H1 (cell line): Measurements from ENCODE around the gene SESN1. TPM values are rescaled to one million over a fixed set of nuclear protein-coding genes. Genes with fewer than 3 reads are reported as not detected.

ENCODE experiments used
- CEBPB ChIP-seq: IDR thresholded peaks from 2 replicates; pipeline ENCODE4 v1.6.1; 2012; ENCODE audit warnings: low read depth, low read length
- CHD7 ChIP-seq: fragments of 300-600 bp; sonication (generic); IDR thresholded peaks from 2 replicates; pipeline ENCODE4 v1.7.1; 2012; ENCODE audit warnings: low read length, moderate library complexity, mild to moderate bottlenecking, inconsistent platforms; ENCODE audit not compliant: insufficient replicate concordance
- NRF1 ChIP-seq: IDR thresholded peaks from 2 replicates; pipeline ENCODE4 v1.6.1; 2011; ENCODE audit warnings: mild to moderate bottlenecking, low read depth, low read length, improper control_type of control experiment
- TBP ChIP-seq: IDR thresholded peaks from 2 replicates; pipeline ENCODE4 v1.6.1; 2011; ENCODE audit warnings: low read depth, low read length, improper control_type of control experiment
- TCF12 ChIP-seq: IDR thresholded peaks from 2 replicates; pipeline ENCODE4 v1.6.1; 2011; ENCODE audit warnings: low read depth, mild to moderate bottlenecking, low read length
- polyA plus RNA-seq, 7 experiments: library from polyadenylated mRNA; depleted of rRNA in 3 of 7; stranded (reverse) in 5 of 7; unstranded in 2 of 7; fragments of >200 nt in 5 of 7; fragments of 200-250 nt in 2 of 7; gene quantifications; 1 replicate in 5 of 7; 2 replicates in 1 of 7; 4 replicates in 1 of 7; pipeline versions ENCODE4 v1.2.1 to v1.2.3, GENCODE V29; 2011 to 2013; ENCODE audit warnings: missing spikeins in 2 of 7, mixed read lengths in 2 of 7
- total RNA-seq: library from RNA; stranded (reverse); fragmentation: NEBNext Ultra II Directional; extraction: Animal tissue kit (Norgen Biotek cat#: 25700); gene quantifications from 2 replicates; pipeline ENCODE4 v1.2.1, GENCODE V29; 2021

Gene SESN1
- total and polyA plus RNA-seq, 2 of the 8 experiments (the other 6 are each of a cell fraction or from before 2014, with no cell fraction given), result 12.8 to 15.6 TPM

- TF ChIP-seq CHD7 (no peak), CEBPB (no peak), TBP (no peak), NRF1 (no peak), TCF12 (no peak)
These were observed 11.0 kb upstream of the SESN1 start (continued) for GRCh38 chr6:109105681-109106080.
